GM12801 (cell line): Measurements from ENCODE around the gene TANC1.

Source experiments
- CTCF ChIP-seq: IDR thresholded peaks from one replicate; pipeline ENCODE4 v1.5.1; 2011; ENCODE audit warnings: control low read depth; ENCODE audit not compliant: insufficient read length; ENCODE audit errors: extremely low read depth

TANC1 gene

GRCh38 chr2:159084384-159085370 is 116.2 kb downstream of the TANC1 start:
- TF ChIP-seq CTCF: no peak

- TF ChIP-seq CTCF: no peak
These were observed 117.9 kb downstream of the TANC1 start for GRCh38 chr2:159086342-159086741.

GRCh38 chr2:159086826-159087225 is 118.4 kb downstream of the TANC1 start:
- no peak for TF ChIP-seq CTCF

GRCh38 chr2:159088906-159089305 is 120.5 kb downstream of the TANC1 start:
- TF ChIP-seq CTCF: no peak

- TF ChIP-seq CTCF: no peak
These were observed 121.1 kb downstream of the TANC1 start for GRCh38 chr2:159089543-159089942.

- no peak for TF ChIP-seq CTCF
These were observed 122.2 kb downstream of the TANC1 start for GRCh38 chr2:159090514-159091201.

GRCh38 chr2:159091381-159091780 is 122.9 kb downstream of the TANC1 start:
- TF ChIP-seq CTCF: no peak
